A673 (cell line): ENCODE measurements around the gene TLE6. TPM values are rescaled to one million over a fixed set of nuclear protein-coding genes. Genes with fewer than 3 reads are reported as not detected.

Experiments used
- BruUV-seq: library from RNA; stranded (reverse); fragments of 400-500 nt; replicated peaks from 2 replicates; lab custom pipeline; 2021; lab: Mats Ljungman, UMichigan
- CTCF ChIA-PET: fragments of 300-600 bp; sonication (Branson Sonifier 250); formaldehyde crosslinking; loops from one replicate; lab custom pipeline; 2022; ENCODE audit warnings: antibody characterized with exemption; lab: Charles Lee
- POLR2A ChIA-PET: fragments of 300-600 bp; sonication (Branson Sonifier 250); formaldehyde crosslinking; loops from one replicate; lab custom pipeline; 2022; ENCODE audit warnings: antibody characterized with exemption; ENCODE audit not compliant: low non-redundant PET; lab: Charles Lee
- DNase-seq: peaks from one replicate; pipeline ENCODE4 v3.0.0-alpha.2; 2015; ENCODE audit warnings: low spot score
- H3K27ac ChIP-seq: fragments of 200-600 bp; sonication (generic); 2 replicates; pipeline ENCODE4 v1.5.1; 2016; ENCODE audit warnings: mixed run types, low read depth, mild to moderate bottlenecking, mixed read lengths, antibody characterized with exemption, low read length; ENCODE audit not compliant: poor library complexity, severe bottlenecking
- H3K27me3 ChIP-seq: fragments of 200-600 bp; sonication (generic); replicated peaks from 2 replicates; pipeline ENCODE4 v1.6.1; 2017; ENCODE audit warnings: mixed run types, low read depth, mild to moderate bottlenecking, mixed read lengths, antibody characterized with exemption, low read length; ENCODE audit not compliant: insufficient read depth, poor library complexity
- H3K36me3 ChIP-seq: fragments of 200-600 bp; sonication (generic); 2 replicates; pipeline ENCODE4 v1.6.1; 2016; ENCODE audit warnings: mixed run types, mild to moderate bottlenecking, mixed read lengths, antibody characterized with exemption, low read length; ENCODE audit not compliant: insufficient read depth, poor library complexity, severe bottlenecking
- H3K4me1 ChIP-seq: fragments of 200-600 bp; sonication (generic); 2 replicates; pipeline ENCODE4 v1.6.1; 2017; ENCODE audit warnings: mixed run types, mild to moderate bottlenecking, mixed read lengths, antibody characterized with exemption, low read length; ENCODE audit not compliant: insufficient read depth, poor library complexity, severe bottlenecking
- H3K4me3 ChIP-seq: fragments of 200-600 bp; sonication (generic); 2 replicates; pipeline ENCODE4 v1.5.1; 2016; ENCODE audit warnings: low read depth, mixed run types, mild to moderate bottlenecking, mixed read lengths, low read length; ENCODE audit not compliant: poor library complexity, severe bottlenecking
- H3K9me3 ChIP-seq: fragments of 200-600 bp; sonication (generic); 2 replicates; pipeline ENCODE4 v1.6.1; 2016; ENCODE audit warnings: mixed run types, low read depth, mild to moderate bottlenecking, mixed read lengths, antibody characterized with exemption, low read length; ENCODE audit not compliant: poor library complexity, severe bottlenecking
- CTCF ChIP-seq: fragments of 300-800, 200-600 bp; sonication (generic); conservative IDR thresholded peaks from 2 replicates; pipeline ENCODE4 v1.5.1; 2017; ENCODE audit warnings: low read depth, mild to moderate bottlenecking, antibody characterized with exemption, low read length, moderate library complexity, mixed read lengths
- EZH2 ChIP-seq: fragments of 200-600 bp; sonication (generic); IDR thresholded peaks from 2 replicates; pipeline ENCODE4 v1.6.1; 2017; ENCODE audit warnings: borderline replicate concordance, low read depth, mild to moderate bottlenecking, mixed read lengths, antibody characterized with exemption, low read length; ENCODE audit not compliant: poor library complexity, severe bottlenecking
- intact Hi-C: fragments of 100-400 bp; cut with micrococcal nuclease; formaldehyde crosslinking; loops from one replicate; pipeline ENCODE4 v1.10.0; 2022; ENCODE audit not compliant: unreplicated experiment
- total RNA-seq: library from RNA; stranded (reverse); gene quantifications from 2 replicates; pipeline ENCODE4 v1.2.3, GENCODE V29; 2021

The TLE6 gene
- total RNA-seq, 1 experiment from 2014 or later, result not detected

- CTCF ChIA-PET, result interaction anchor here (0.9 to 1.4 kb wide), 2 partner anchors 23 to 30 kb away, joined by 3 to 4 read pairs; no protein-coding TSS in a partner anchor
- Histone ChIP-seq H3K4me1 (peaks cover 18% of the 10 kb centered on the region), H3K27me3 (no peaks in the 10 kb centered on the region), H3K4me3 (no peak overlapping the region), H3K27ac (peak overlapping the region; percentile 51), H3K9me3 (no peaks in the 10 kb centered on the region), H3K36me3 (no peaks in the 10 kb centered on the region)
- intact Hi-C loops, result no loop called here
- POLR2A ChIA-PET, result interaction anchor here (0.6 to 0.7 kb wide), 2 partner anchors 64 to 86 kb away, joined by 3 read pairs; no protein-coding TSS in a partner anchor
- DNase-seq, result peak; percentile 70
- no TSS peak for BruUV-seq
- TF ChIP-seq EZH2, result no peak
Measured at GRCh38 chr19:3012621-3013262, 35.4 kb downstream of the TLE6 start.

GRCh38 chr19:3013263-3013725 is 35.9 kb downstream of the TLE6 start:
- Histone ChIP-seq H3K27me3 (no peaks in the 10 kb centered on the region), H3K4me1 (peaks cover 18% of the 10 kb centered on the region), H3K27ac (peak overlapping the region; percentile 51), H3K9me3 (no peaks in the 10 kb centered on the region), H3K36me3 (no peaks in the 10 kb centered on the region), H3K4me3 (no peak overlapping the region)
- no TSS peak for BruUV-seq
- intact Hi-C loops, result no loop called here
- TF ChIP-seq EZH2, result no peak
- TF ChIP-seq CTCF, result no peak
- ChIA-PET POLR2A (interaction anchor here (0.6 to 0.7 kb wide), 2 partner anchors 63 to 85 kb away, joined by 3 read pairs; no protein-coding TSS in a partner anchor), CTCF (interaction anchor here (0.9 to 1.4 kb wide), 2 partner anchors 23 to 30 kb away, joined by 3 to 4 read pairs; no protein-coding TSS in a partner anchor)
- no peak for DNase-seq

- Histone ChIP-seq H3K27ac (no peak overlapping the region), H3K4me3 (no peak overlapping the region), H3K27me3 (no peaks in the 10 kb centered on the region), H3K9me3 (no peaks in the 10 kb centered on the region), H3K4me1 (peaks cover 18% of the 10 kb centered on the region), H3K36me3 (no peaks in the 10 kb centered on the region)
- TF ChIP-seq EZH2 (no peak), CTCF (no peak)
- ChIA-PET CTCF (no interaction called here), POLR2A (no interaction called here)
- BruUV-seq, result no TSS peak
- no peak for DNase-seq
- intact Hi-C loops, result no loop called here
Measured at GRCh38 chr19:3014135-3014534, 36.8 kb downstream of the TLE6 start.
